IPS-18c (cell line): ENCODE measurements around the gene MESD.

Experiments
- H3K4me3 ChIP-seq: 2 replicates; pipeline ENCODE4 v1.7.0; 2013; ENCODE audit warnings: low read depth, mild to moderate bottlenecking, low read length, moderate library complexity; ENCODE audit not compliant: insufficient read depth
- H3K9me3 ChIP-seq: one replicate; pipeline ENCODE4 v1.6.1; 2013; ENCODE audit warnings: mild to moderate bottlenecking, low read length, moderate library complexity; ENCODE audit not compliant: control insufficient read depth, insufficient read depth

The MESD gene

GRCh38 chr15:80953953-80954778 is 35.5 kb downstream of the MESD start:
- no peak overlapping the region for H3K4me3 ChIP-seq
- no peaks in the 10 kb centered on the region for H3K9me3 ChIP-seq

- Histone ChIP-seq H3K4me3 (no peak overlapping the region), H3K9me3 (no peaks in the 10 kb centered on the region)
Observed at GRCh38 chr15:80953001-80953952, 36.3 kb downstream of the MESD start.

GRCh38 chr15:80951941-80952340 is 37.7 kb downstream of the MESD start:
- Histone ChIP-seq H3K4me3 (no peak overlapping the region), H3K9me3 (no peaks in the 10 kb centered on the region)

GRCh38 chr15:80950291-80951078 is 39.1 kb downstream of the MESD start:
- Histone ChIP-seq H3K4me3 (no peak overlapping the region), H3K9me3 (no peaks in the 10 kb centered on the region)

GRCh38 chr15:80949756-80950155 is 39.9 kb downstream of the MESD start:
- Histone ChIP-seq H3K9me3 (no peaks in the 10 kb centered on the region), H3K4me3 (no peak overlapping the region)

GRCh38 chr15:80948651-80949292 is 40.8 kb downstream of the MESD start:
- Histone ChIP-seq H3K4me3 (no peak overlapping the region), H3K9me3 (no peaks in the 10 kb centered on the region)

GRCh38 chr15:80946576-80946975 is 43.0 kb downstream of the MESD start:
- no peaks in the 10 kb centered on the region for H3K9me3 ChIP-seq

GRCh38 chr15:80945605-80946004 is 44.0 kb downstream of the MESD start:
- Histone ChIP-seq H3K4me3 (no peak overlapping the region), H3K9me3 (no peaks in the 10 kb centered on the region)

More at GRCh38 chr15:80946576-80946975, 43.0 kb downstream of the MESD start:
- no peak overlapping the region for H3K4me3 ChIP-seq

GRCh38 chr15:80944818-80945217 is 44.8 kb downstream of the MESD start:
- no peak overlapping the region for H3K4me3 ChIP-seq
- H3K9me3 ChIP-seq = no peaks in the 10 kb centered on the region

GRCh38 chr15:80942746-80943565 is 46.7 kb downstream of the MESD start:
- H3K4me3 ChIP-seq = no peak overlapping the region
- H3K9me3 ChIP-seq = no peaks in the 10 kb centered on the region

- Histone ChIP-seq H3K4me3 (no peak overlapping the region), H3K9me3 (no peaks in the 10 kb centered on the region)
Observed at GRCh38 chr15:80942266-80942665, 47.4 kb downstream of the MESD start.

GRCh38 chr15:80940851-80941250 is 48.8 kb downstream of the MESD start:
- Histone ChIP-seq H3K4me3 (no peak overlapping the region), H3K9me3 (no peaks in the 10 kb centered on the region)

GRCh38 chr15:80940331-80940730 is 49.3 kb downstream of the MESD start:
- H3K4me3 ChIP-seq = no peak overlapping the region
- no peaks in the 10 kb centered on the region for H3K9me3 ChIP-seq

- H3K4me3 ChIP-seq = no peak overlapping the region
- H3K9me3 ChIP-seq = no peaks in the 10 kb centered on the region
Observed at GRCh38 chr15:80939216-80939615, 50.4 kb downstream of the MESD start.

- H3K4me3 ChIP-seq = no peak overlapping the region
- no peaks in the 10 kb centered on the region for H3K9me3 ChIP-seq
Observed at GRCh38 chr15:80937718-80938117, 51.9 kb downstream of the MESD start.
